HCT116 (cell line): ENCODE results near the gene GOLPH3L. TPM values are rescaled to one million over a fixed set of nuclear protein-coding genes. Genes with fewer than 3 reads are reported as not detected.

Experiments used
- ATAC-seq: fragments of 200-7000 bp; cut with Tn5 transposase; 2 replicates; pipeline ENCODE4 v1.9.1; 2020; ENCODE audit warnings: mild to moderate bottlenecking, moderate library complexity
- BruUV-seq: library from RNA; stranded (reverse); fragments of 400-500 nt; replicated peaks from 2 replicates; lab custom pipeline; 2021; lab: Mats Ljungman, UMichigan
- CTCF ChIA-PET: fragments of 300-600 bp; sonication (Branson Sonifier 250); formaldehyde crosslinking; loops from one replicate; lab custom pipeline; 2021; ENCODE audit warnings: antibody characterized with exemption; lab: Charles Lee
- POLR2A ChIA-PET: fragments of 300-600, 350-600 bp; sonication (Branson Sonifier 250); formaldehyde crosslinking; loops from one replicate; lab custom pipeline; 2021; ENCODE audit warnings: antibody characterized with exemption; lab: Charles Lee
- RAD21 ChIA-PET, 2 experiments: fragments of 300-600 bp; sonication (Branson Sonifier 250); formaldehyde crosslinking; loops; one replicate each; lab custom pipeline; 2023; ENCODE audit warnings: low total read pairs in 2 of 2; ENCODE audit not compliant: uncharacterized antibody in 2 of 2, unreplicated experiment in 2 of 2, low non-redundant PET in 1 of 2; lab: Charles Lee
- DNase-seq: peaks from one replicate; pipeline ENCODE4 v3.0.0-alpha.2; 2010; ENCODE audit warnings: low read depth, low spot score
- H2AFZ ChIP-seq: fragments of 200-600 bp; shearing (Covaris generic), sonication (generic); 2 replicates; pipeline ENCODE4 v1.6.1; 2017; ENCODE audit warnings: low read depth, mixed run types, mixed read lengths, antibody characterized with exemption, low read length; ENCODE audit not compliant: poor library complexity, severe bottlenecking
- H3K27ac ChIP-seq: 2 replicates; pipeline ENCODE4 v1.5.1; 2012; ENCODE audit warnings: low read depth, low read length
- H3K27me3 ChIP-seq: fragments of 200-600 bp; sonication (generic); 2 replicates; pipeline ENCODE4 v1.6.1; 2016; ENCODE audit warnings: mixed run types, low read length, mixed read lengths; ENCODE audit not compliant: insufficient read depth
- H3K36me3 ChIP-seq, 2 experiments: fragments of 200-500 bp in 1 of 2; fragments of 200-600 bp in 1 of 2; sonication (Bioruptor generic) in 1 of 2; sonication (generic) in 1 of 2; 2 replicates each; pipeline versions ENCODE4 v1.5.1 to v1.6.1; 2014 to 2016; ENCODE audit warnings: low read length in 2 of 2, inconsistent platforms in 1 of 2, mixed read lengths in 1 of 2, mixed run types in 1 of 2; ENCODE audit not compliant: insufficient read depth in 2 of 2, control insufficient read depth in 1 of 2
- H3K4me1 ChIP-seq, 2 experiments: fragments of 200-600 bp in 1 of 2; sonication (generic) in 1 of 2; 2 replicates each; pipeline versions ENCODE4 v1.5.1 to v1.6.1; 2012 to 2017; ENCODE audit warnings: low read length in 2 of 2, inconsistent platforms in 1 of 2, mild to moderate bottlenecking in 1 of 2, mixed read lengths in 1 of 2, mixed run types in 1 of 2, moderate library complexity in 1 of 2; ENCODE audit not compliant: insufficient read depth in 2 of 2, control insufficient read depth in 1 of 2
- H3K4me2 ChIP-seq: fragments of 200-600 bp; sonication (generic); 2 replicates; pipeline ENCODE4 v1.6.1; 2017; ENCODE audit warnings: mixed run types, low read length, mixed read lengths
- H3K4me3 ChIP-seq, 2 experiments: fragments of 200-600 bp in 1 of 2; sonication (generic) in 1 of 2; replicated peaks in 1 of 2; 2 replicates each; pipeline ENCODE4 v1.5.1; 2011 to 2016; ENCODE audit warnings: low read length in 2 of 2, control low read depth in 1 of 2, low read depth in 1 of 2, mild to moderate bottlenecking in 1 of 2, mixed read lengths in 1 of 2, mixed run types in 1 of 2
- H3K79me2 ChIP-seq: fragments of 200-600 bp; sonication (generic); 2 replicates; pipeline ENCODE4 v1.6.1; 2017; ENCODE audit warnings: mild to moderate bottlenecking, mixed run types, low read length, moderate library complexity, mixed read lengths; ENCODE audit not compliant: insufficient read depth
- H3K9ac ChIP-seq: fragments of 200-600 bp; sonication (generic); 2 replicates; pipeline ENCODE4 v1.6.1; 2016; ENCODE audit warnings: low read length, mixed read lengths
- H3K9me2 ChIP-seq: fragments of 200-600 bp; sonication (generic), shearing (Covaris generic); 2 replicates; pipeline ENCODE4 v1.6.1; 2017; ENCODE audit warnings: mixed run types, mild to moderate bottlenecking, moderate library complexity; ENCODE audit not compliant: insufficient read depth
- H3K9me3 ChIP-seq, 2 experiments: fragments of 200-500 bp in 1 of 2; fragments of 200-600 bp in 1 of 2; sonication (Bioruptor generic) in 1 of 2; sonication (generic) in 1 of 2; 2 replicates each; pipeline ENCODE4 v1.6.1; 2014 to 2017; ENCODE audit warnings: low read length in 2 of 2, mixed read lengths in 2 of 2, inconsistent platforms in 1 of 2, low read depth in 1 of 2, mild to moderate bottlenecking in 1 of 2, mixed run types in 1 of 2, moderate library complexity in 1 of 2; ENCODE audit not compliant: control insufficient read depth in 1 of 2, insufficient read depth in 1 of 2
- H4K20me1 ChIP-seq: fragments of 200-600 bp; sonication (generic), shearing (Covaris generic); 2 replicates; pipeline ENCODE4 v1.6.1; 2017; ENCODE audit warnings: mixed run types, mild to moderate bottlenecking, moderate library complexity; ENCODE audit not compliant: insufficient read depth
- CTCF ChIP-seq, 3 experiments: fragments of 200-600 bp in 1 of 3; sonication (generic) in 1 of 3; IDR thresholded peaks in 2 of 3; conservative IDR thresholded peaks in 1 of 3; 2 replicates each; pipeline ENCODE4 v1.5.1; 2012 to 2017; ENCODE audit warnings: low read depth in 2 of 3, low read length in 2 of 3, antibody characterized with exemption in 1 of 3, borderline replicate concordance in 1 of 3, control low read depth in 1 of 3, mild to moderate bottlenecking in 1 of 3, mixed read lengths in 1 of 3, mixed run types in 1 of 3, moderate library complexity in 1 of 3; ENCODE audit not compliant: insufficient read depth in 1 of 3
- EGR1 ChIP-seq: IDR thresholded peaks from 2 replicates; pipeline ENCODE4 v1.6.1; 2012; ENCODE audit warnings: low read depth
- ELF1 ChIP-seq: IDR thresholded peaks from 2 replicates; pipeline ENCODE4 v1.6.1; 2012; ENCODE audit warnings: low read depth, borderline replicate concordance
- EZH2 ChIP-seq: fragments of 200-600 bp; sonication (generic); IDR thresholded peaks from 2 replicates; pipeline ENCODE4 v1.6.1; 2017; ENCODE audit warnings: antibody characterized with exemption, mixed run types
- FOSL1 ChIP-seq: IDR thresholded peaks from 2 replicates; pipeline ENCODE4 v1.6.1; 2012; ENCODE audit warnings: low read depth
- JUND ChIP-seq: IDR thresholded peaks from 2 replicates; pipeline ENCODE4 v1.6.1; 2012
- MAX ChIP-seq: IDR thresholded peaks from 2 replicates; pipeline ENCODE4 v1.6.1; 2012
- POLR2A ChIP-seq: IDR thresholded peaks from 2 replicates; pipeline ENCODE4 v1.7.0; 2011; ENCODE audit warnings: borderline replicate concordance; ENCODE audit not compliant: insufficient read depth, insufficient read length; ENCODE audit errors: extremely low read depth
- POLR2AphosphoS5 ChIP-seq: IDR thresholded peaks from 2 replicates; pipeline ENCODE4 v1.6.1; 2011; ENCODE audit warnings: mild to moderate bottlenecking, low read depth, low read length, moderate library complexity
- RAD21 ChIP-seq: IDR thresholded peaks from 2 replicates; pipeline ENCODE4 v1.6.1; 2012; ENCODE audit warnings: low read depth, mild to moderate bottlenecking
- REST ChIP-seq: IDR thresholded peaks from 2 replicates; pipeline ENCODE4 v1.6.1; 2012; ENCODE audit warnings: low read depth
- SIN3A ChIP-seq: IDR thresholded peaks from 2 replicates; pipeline ENCODE4 v1.6.1; 2012; ENCODE audit warnings: low read depth
- SP1 ChIP-seq: IDR thresholded peaks from 2 replicates; pipeline ENCODE4 v1.6.1; 2012; ENCODE audit warnings: low read depth
- SRF ChIP-seq: IDR thresholded peaks from 2 replicates; pipeline ENCODE4 v1.6.1; 2012; ENCODE audit warnings: low read depth
- TCF7L2 ChIP-seq: IDR thresholded peaks from 2 replicates; pipeline ENCODE4 v1.7.0; 2011; ENCODE audit warnings: borderline replicate concordance, inconsistent platforms; ENCODE audit not compliant: insufficient read depth, insufficient read length; ENCODE audit errors: extremely low read depth
- YY1 ChIP-seq: IDR thresholded peaks from 2 replicates; pipeline ENCODE4 v1.6.1; 2011; ENCODE audit warnings: low read length, low read depth, moderate library complexity, mild to moderate bottlenecking; ENCODE audit not compliant: insufficient replicate concordance; ENCODE audit errors: extremely low read depth
- ZBTB33 ChIP-seq: IDR thresholded peaks from 2 replicates; pipeline ENCODE4 v1.6.1; 2011; ENCODE audit warnings: mild to moderate bottlenecking, low read length, moderate library complexity; ENCODE audit not compliant: insufficient replicate concordance; ENCODE audit errors: extremely low read depth
- ZFX ChIP-seq: fragments of 450-650 bp; IDR thresholded peaks from 2 replicates; pipeline ENCODE4 v1.6.1; 2017
- intact Hi-C: fragments of 100-400 bp; cut with micrococcal nuclease; formaldehyde crosslinking; loops from 2 replicates; pipeline ENCODE4 v1.10.0; 2022
- total RNA-seq: library from RNA; stranded (reverse); gene quantifications from one replicate; pipeline ENCODE4 v1.2.1, GENCODE V29; 2021; ENCODE audit not compliant: unreplicated experiment

Gene GOLPH3L
- total RNA-seq, 1 experiment from 2014 or later, result 28.0 TPM

- H2AFZ ChIP-seq, result peak within 1 kb of the TSS; percentile 58
- peaks cover 31% of the 10 kb centered on the region for H3K79me2 ChIP-seq
- intact Hi-C loops, result loop anchor here (2.0 to 10.0 kb wide), 3 partner anchors 51 to 368 kb away; partner anchors contain the start of genes MCL1 and SETDB1
- ChIA-PET CTCF (interaction anchor here (0.8 to 1.9 kb wide), 6 partner anchors 10 to 293 kb away, joined by 3 to 13 read pairs (median 4); no protein-coding TSS in a partner anchor), POLR2A (interaction anchor here (0.6 to 2.8 kb wide), 15 partner anchors 10 to 344 kb away, joined by 3 to 28 read pairs (median 4); partner anchors contain the start of genes GOLPH3L and MCL1), RAD21 (interaction anchor here in 1 of 2 experiments (1.0 kb wide), 2 partner anchors 50 to 293 kb away, joined by 3 to 4 read pairs; partner anchors contain the start of gene MCL1)
- H3K4me2 ChIP-seq, result peak within 1 kb of the TSS; percentile 85
- H4K20me1 ChIP-seq, result no peaks in the 10 kb centered on the region
- peak within 1 kb of the TSS; percentile 65 to 79 for H3K4me3 ChIP-seq
- ATAC-seq, result peak; percentile 92
- H3K9me3 ChIP-seq, result no peaks in the 10 kb centered on the region
- peak within 1 kb of the TSS; percentile 69 for H3K9ac ChIP-seq
- peaks cover 9 to 29% of the 10 kb centered on the region in 2 experiments for H3K4me1 ChIP-seq
- peak within 1 kb of the TSS; percentile 73 for H3K27ac ChIP-seq
- H3K9me2 ChIP-seq, result no peaks in the 10 kb centered on the region
- DNase-seq, result peak; percentile 99
- H3K36me3 ChIP-seq, result peaks cover 17 to 24% of the 10 kb centered on the region in 2 experiments
- no TSS peak for BruUV-seq
- no peaks in the 10 kb centered on the region for H3K27me3 ChIP-seq
- TF ChIP-seq YY1, result peak; percentile 93
- TF ChIP-seq ZFX, result no peak
- no peak for TF ChIP-seq RAD21
- TF ChIP-seq POLR2A, result peak; percentile 55
- peak; percentile 93 for TF ChIP-seq SP1
- TF ChIP-seq SRF, result no peak
- TF ChIP-seq EGR1, result no peak
- no peak for TF ChIP-seq REST
- no peak for TF ChIP-seq CTCF (IDR thresholded peaks at IDR 0.05 in 2 of 3, conservative IDR thresholded peaks at IDR 0.05 in 1 of 3; ENCODE audit: borderline replicate concordance in 1 of 3, insufficient read depth in 1 of 3, low read depth in 2 of 3, low read length in 2 of 3)
- TF ChIP-seq FOSL1, result no peak
- peak; percentile 6 for TF ChIP-seq TCF7L2
- TF ChIP-seq MAX, result no peak
- TF ChIP-seq POLR2AphosphoS5, result peak; percentile 87
- TF ChIP-seq EZH2, result no peak
- no peak for TF ChIP-seq ELF1
- no peak for TF ChIP-seq ZBTB33
- no peak for TF ChIP-seq JUND
- peak; percentile 16 for TF ChIP-seq SIN3A
Observed at GRCh38 chr1:150629115-150629928, 67.6 kb downstream of the GOLPH3L start, which contains the start of gene ENSA. Gene ENSA, minus strand, starts transcription at chr1:150629612. Its CDS starts 142 bp downstream, at chr1:150629470.
